ENCODE measurements around the gene NTHL1. TPM values are rescaled to one million over a fixed set of nuclear protein-coding genes. Genes with fewer than 3 reads are reported as not detected.

NTHL1 gene
- total and polyA plus RNA-seq, 2 of the 13 experiments (the other 11 are each of a cell fraction or from before 2014, with no cell fraction given) = 47.5 to 64.9 TPM

- TF ChIP-seq, protein P1, sequence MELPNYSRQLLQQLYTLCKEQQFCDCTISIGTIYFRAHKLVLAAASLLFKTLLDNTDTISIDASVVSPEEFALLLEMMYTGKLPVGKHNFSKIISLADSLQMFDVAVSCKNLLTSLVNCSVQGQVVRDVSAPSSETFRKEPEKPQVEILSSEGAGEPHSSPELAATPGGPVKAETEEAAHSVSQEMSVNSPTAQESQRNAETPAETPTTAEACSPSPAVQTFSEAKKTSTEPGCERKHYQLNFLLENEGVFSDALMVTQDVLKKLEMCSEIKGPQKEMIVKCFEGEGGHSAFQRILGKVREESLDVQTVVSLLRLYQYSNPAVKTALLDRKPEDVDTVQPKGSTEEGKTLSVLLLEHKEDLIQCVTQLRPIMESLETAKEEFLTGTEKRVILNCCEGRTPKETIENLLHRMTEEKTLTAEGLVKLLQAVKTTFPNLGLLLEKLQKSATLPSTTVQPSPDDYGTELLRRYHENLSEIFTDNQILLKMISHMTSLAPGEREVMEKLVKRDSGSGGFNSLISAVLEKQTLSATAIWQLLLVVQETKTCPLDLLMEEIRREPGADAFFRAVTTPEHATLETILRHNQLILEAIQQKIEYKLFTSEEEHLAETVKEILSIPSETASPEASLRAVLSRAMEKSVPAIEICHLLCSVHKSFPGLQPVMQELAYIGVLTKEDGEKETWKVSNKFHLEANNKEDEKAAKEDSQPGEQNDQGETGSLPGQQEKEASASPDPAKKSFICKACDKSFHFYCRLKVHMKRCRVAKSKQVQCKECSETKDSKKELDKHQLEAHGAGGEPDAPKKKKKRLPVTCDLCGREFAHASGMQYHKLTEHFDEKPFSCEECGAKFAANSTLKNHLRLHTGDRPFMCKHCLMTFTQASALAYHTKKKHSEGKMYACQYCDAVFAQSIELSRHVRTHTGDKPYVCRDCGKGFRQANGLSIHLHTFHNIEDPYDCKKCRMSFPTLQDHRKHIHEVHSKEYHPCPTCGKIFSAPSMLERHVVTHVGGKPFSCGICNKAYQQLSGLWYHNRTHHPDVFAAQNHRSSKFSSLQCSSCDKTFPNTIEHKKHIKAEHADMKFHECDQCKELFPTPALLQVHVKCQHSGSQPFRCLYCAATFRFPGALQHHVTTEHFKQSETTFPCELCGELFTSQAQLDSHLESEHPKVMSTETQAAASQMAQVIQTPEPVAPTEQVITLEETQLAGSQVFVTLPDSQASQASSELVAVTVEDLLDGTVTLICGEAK (IDR thresholded peaks at IDR 0.05) = no peak
- TF ChIP-seq, protein P1 (CRISPR knock-in tag; IDR thresholded peaks at IDR 0.05) = 0 out of 2 replicates have a peak, but pooled peaks have one; percentile 36
- TF ChIP-seq ZNF703 (CRISPR knock-in tag; IDR thresholded peaks at IDR 0.05; ENCODE audit: borderline replicate concordance) (no peak), BHLHE40 (IDR thresholded peaks at IDR 0.05; ENCODE audit: low read length) (peak; percentile 30; the same call in 1 of the 2 replicates), FOXK1 (CRISPR knock-in tag; IDR thresholded peaks at IDR 0.05; ENCODE audit: borderline replicate concordance, low read depth) (no peak), ZNF451 (CRISPR knock-in tag; IDR thresholded peaks at IDR 0.05) (no peak), ZNF331 (CRISPR knock-in tag; IDR thresholded peaks at IDR 0.05) (no peak), NFIB (CRISPR knock-in tag; IDR thresholded peaks at IDR 0.05; ENCODE audit: borderline replicate concordance) (peak; percentile 17; the same call in 1 of the 2 replicates), KDM3A (CRISPR knock-in tag; IDR thresholded peaks at IDR 0.05; ENCODE audit: low read depth) (no peak), RAD51 (IDR thresholded peaks at IDR 0.05; ENCODE audit: borderline replicate concordance) (no peak), ZKSCAN1 (IDR thresholded peaks at IDR 0.05; ENCODE audit: low read length) (no peak), ZNF326 (CRISPR knock-in tag; IDR thresholded peaks at IDR 0.05; ENCODE audit: borderline replicate concordance) (no peak), CHCHD3 (CRISPR knock-in tag; IDR thresholded peaks at IDR 0.05) (no peak)
- TF ChIP-seq, protein P2, sequence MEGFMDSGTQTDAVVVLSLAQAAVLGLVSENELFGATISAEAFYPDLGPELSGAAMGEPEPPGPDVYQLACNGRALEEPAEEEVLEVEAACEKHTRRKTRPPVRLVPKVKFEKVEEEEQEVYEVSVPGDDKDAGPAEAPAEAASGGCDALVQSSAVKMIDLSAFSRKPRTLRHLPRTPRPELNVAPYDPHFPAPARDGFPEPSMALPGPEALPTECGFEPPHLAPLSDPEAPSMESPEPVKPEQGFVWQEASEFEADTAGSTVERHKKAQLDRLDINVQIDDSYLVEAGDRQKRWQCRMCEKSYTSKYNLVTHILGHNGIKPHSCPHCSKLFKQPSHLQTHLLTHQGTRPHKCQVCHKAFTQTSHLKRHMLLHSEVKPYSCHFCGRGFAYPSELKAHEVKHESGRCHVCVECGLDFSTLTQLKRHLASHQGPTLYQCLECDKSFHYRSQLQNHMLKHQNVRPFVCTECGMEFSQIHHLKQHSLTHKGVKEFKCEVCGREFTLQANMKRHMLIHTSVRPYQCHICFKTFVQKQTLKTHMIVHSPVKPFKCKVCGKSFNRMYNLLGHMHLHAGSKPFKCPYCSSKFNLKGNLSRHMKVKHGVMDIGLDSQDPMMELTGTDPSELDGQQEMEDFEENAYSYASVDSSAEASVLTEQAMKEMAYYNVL (CRISPR knock-in tag; IDR thresholded peaks at IDR 0.05; ENCODE audit: borderline replicate concordance) = 0 out of 2 replicates have a peak, but pooled peaks have one; percentile 15
- TF ChIP-seq, protein P3, sequence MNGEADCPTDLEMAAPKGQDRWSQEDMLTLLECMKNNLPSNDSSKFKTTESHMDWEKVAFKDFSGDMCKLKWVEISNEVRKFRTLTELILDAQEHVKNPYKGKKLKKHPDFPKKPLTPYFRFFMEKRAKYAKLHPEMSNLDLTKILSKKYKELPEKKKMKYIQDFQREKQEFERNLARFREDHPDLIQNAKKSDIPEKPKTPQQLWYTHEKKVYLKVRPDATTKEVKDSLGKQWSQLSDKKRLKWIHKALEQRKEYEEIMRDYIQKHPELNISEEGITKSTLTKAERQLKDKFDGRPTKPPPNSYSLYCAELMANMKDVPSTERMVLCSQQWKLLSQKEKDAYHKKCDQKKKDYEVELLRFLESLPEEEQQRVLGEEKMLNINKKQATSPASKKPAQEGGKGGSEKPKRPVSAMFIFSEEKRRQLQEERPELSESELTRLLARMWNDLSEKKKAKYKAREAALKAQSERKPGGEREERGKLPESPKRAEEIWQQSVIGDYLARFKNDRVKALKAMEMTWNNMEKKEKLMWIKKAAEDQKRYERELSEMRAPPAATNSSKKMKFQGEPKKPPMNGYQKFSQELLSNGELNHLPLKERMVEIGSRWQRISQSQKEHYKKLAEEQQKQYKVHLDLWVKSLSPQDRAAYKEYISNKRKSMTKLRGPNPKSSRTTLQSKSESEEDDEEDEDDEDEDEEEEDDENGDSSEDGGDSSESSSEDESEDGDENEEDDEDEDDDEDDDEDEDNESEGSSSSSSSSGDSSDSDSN (CRISPR knock-in tag; IDR thresholded peaks at IDR 0.05) = 0 out of 2 replicates have a peak, but pooled peaks have one; percentile 36
Observed at GRCh38 chr16:2027024-2028010, 20.3 kb downstream of the NTHL1 start (continued).
